Measurements from ENCODE around the gene ATP1A2. TPM values are rescaled to one million over a fixed set of nuclear protein-coding genes. Genes with fewer than 3 reads are reported as not detected.

ATP1A2 gene
- total RNA-seq, 1 donor from 2014 or later: 0.76 TPM

GRCh38 chr1:160117709-160118183 is 2.2 kb downstream of the ATP1A2 start:
- H3K9me3 Mint-ChIP-seq: no peaks in the 10 kb centered on the region
- H3K36me3 Mint-ChIP-seq: no peaks in the 10 kb centered on the region
- peaks cover 20% of the 10 kb centered on the region for H3K4me1 Mint-ChIP-seq

GRCh38 chr1:160118928-160119327 is 3.4 kb downstream of the ATP1A2 start:
- DNase-seq (ENCODE audit: low spot score in 2 of 2, unreplicated experiment in 2 of 2): no peak
- Mint-ChIP-seq H3K9me3 (no peaks in the 10 kb centered on the region), H3K27ac (no peak overlapping the region), H3K4me1 (peaks cover 17% of the 10 kb centered on the region), H3K36me3 (no peaks in the 10 kb centered on the region), H3K4me3 (no peak overlapping the region), H3K27me3 (ENCODE audit: low read depth) (no peaks in the 10 kb centered on the region)
- no peak for TF ChIP-seq CTCF (IDR thresholded peaks at IDR 0.05; ENCODE audit: unreplicated experiment)

More at GRCh38 chr1:160117709-160118183, 2.2 kb downstream of the ATP1A2 start:
- no peak overlapping the region for H3K4me3 Mint-ChIP-seq
- no peak overlapping the region for H3K27ac Mint-ChIP-seq
- TF ChIP-seq CTCF (IDR thresholded peaks at IDR 0.05; ENCODE audit: unreplicated experiment): no peak
- no peaks in the 10 kb centered on the region for H3K27me3 Mint-ChIP-seq (ENCODE audit: low read depth)
- DNase-seq (ENCODE audit: low spot score in 2 of 2, unreplicated experiment in 2 of 2): no peak

- Mint-ChIP-seq H3K4me3 (no peak overlapping the region), H3K27ac (no peak overlapping the region), H3K27me3 (ENCODE audit: low read depth) (no peaks in the 10 kb centered on the region), H3K36me3 (no peaks in the 10 kb centered on the region), H3K9me3 (no peaks in the 10 kb centered on the region), H3K4me1 (peaks cover 13% of the 10 kb centered on the region)
- no peak for TF ChIP-seq CTCF (IDR thresholded peaks at IDR 0.05; ENCODE audit: unreplicated experiment)
- no peak for DNase-seq (ENCODE audit: low spot score in 2 of 2, unreplicated experiment in 2 of 2)
These were observed 5.2 kb downstream of the ATP1A2 start for GRCh38 chr1:160120797-160121196.

GRCh38 chr1:160121388-160121787 is 5.8 kb downstream of the ATP1A2 start:
- Mint-ChIP-seq H3K36me3 (no peaks in the 10 kb centered on the region), H3K9me3 (no peaks in the 10 kb centered on the region), H3K27ac (no peak overlapping the region), H3K4me3 (no peak overlapping the region), H3K4me1 (peaks cover 13% of the 10 kb centered on the region), H3K27me3 (ENCODE audit: low read depth) (no peaks in the 10 kb centered on the region)
- no peak for TF ChIP-seq CTCF (IDR thresholded peaks at IDR 0.05; ENCODE audit: unreplicated experiment)
- DNase-seq (ENCODE audit: low spot score in 2 of 2, unreplicated experiment in 2 of 2): no peak

GRCh38 chr1:160122978-160123495 is 7.5 kb downstream of the ATP1A2 start:
- no peak overlapping the region for H3K4me3 Mint-ChIP-seq
- no peak overlapping the region for H3K27ac Mint-ChIP-seq
- no peaks in the 10 kb centered on the region for H3K27me3 Mint-ChIP-seq (ENCODE audit: low read depth)
- no peaks in the 10 kb centered on the region for H3K36me3 Mint-ChIP-seq
- H3K4me1 Mint-ChIP-seq: peaks cover 10% of the 10 kb centered on the region
- TF ChIP-seq CTCF (IDR thresholded peaks at IDR 0.05; ENCODE audit: unreplicated experiment): no peak
- no peak for DNase-seq (ENCODE audit: low spot score in 2 of 2, unreplicated experiment in 2 of 2)
- H3K9me3 Mint-ChIP-seq: no peaks in the 10 kb centered on the region

- no peak for DNase-seq (ENCODE audit: low spot score in 2 of 2, unreplicated experiment in 2 of 2)
- no peaks in the 10 kb centered on the region for H3K9me3 Mint-ChIP-seq
- no peak overlapping the region for H3K27ac Mint-ChIP-seq
- H3K36me3 Mint-ChIP-seq: no peaks in the 10 kb centered on the region
- peaks cover 5% of the 10 kb centered on the region for H3K4me1 Mint-ChIP-seq
- no peak for TF ChIP-seq CTCF (IDR thresholded peaks at IDR 0.05; ENCODE audit: unreplicated experiment)
- H3K27me3 Mint-ChIP-seq (ENCODE audit: low read depth): no peaks in the 10 kb centered on the region
- H3K4me3 Mint-ChIP-seq: no peak overlapping the region
These were observed 8.2 kb downstream of the ATP1A2 start for GRCh38 chr1:160123726-160124125.

All from mesothelial cell of epicardium (in vitro differentiated cells).